ENCODE results near the gene TFAP2E. TPM values are rescaled to one million over a fixed set of nuclear protein-coding genes. Genes with fewer than 3 reads are reported as not detected.
A peak's percentile ranks its signal among the peaks of the same experiment; 100 is the strongest.

TFAP2E gene
- total RNA-seq, 4 donors from 2014 or later = 1.4 TPM; not detected in 3

DNA sequence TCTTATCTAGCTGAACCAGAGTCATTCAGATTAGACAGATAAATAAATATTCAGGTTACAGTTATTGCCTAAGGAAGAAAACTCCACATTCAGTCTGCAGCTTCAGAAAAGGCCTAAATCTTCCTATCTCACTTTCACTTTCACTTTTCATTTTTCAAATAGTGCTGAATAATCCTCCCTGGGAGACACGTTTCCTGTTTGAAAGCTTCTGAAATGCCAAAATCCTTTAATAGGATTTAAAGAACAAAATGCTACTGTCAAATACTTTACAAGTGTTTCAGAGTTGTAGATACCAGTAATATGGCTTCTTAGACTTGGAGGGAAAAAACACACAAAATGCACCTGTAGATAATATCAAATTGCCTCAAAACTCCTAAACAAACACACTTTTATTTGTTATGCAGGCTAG lies 64.3 kb downstream of the TFAP2E start:
- peak overlapping the region; percentile 37 to 65 (median 58) for H3K27ac ChIP-seq
- H3K9me3 ChIP-seq = no peaks in the 10 kb centered on the region
- H3K4me3 ChIP-seq = peak overlapping the region in 2 of 4 donors; percentile 40 to 42
- peaks cover 0 to 36% (median 0%) of the 10 kb centered on the region in 3 donors for H3K36me3 ChIP-seq
- H3K4me1 ChIP-seq = peaks cover 0 to 26% (median 11%) of the 10 kb centered on the region in 4 donors
- no peak for DNase-seq
- TF ChIP-seq, protein P1, sequence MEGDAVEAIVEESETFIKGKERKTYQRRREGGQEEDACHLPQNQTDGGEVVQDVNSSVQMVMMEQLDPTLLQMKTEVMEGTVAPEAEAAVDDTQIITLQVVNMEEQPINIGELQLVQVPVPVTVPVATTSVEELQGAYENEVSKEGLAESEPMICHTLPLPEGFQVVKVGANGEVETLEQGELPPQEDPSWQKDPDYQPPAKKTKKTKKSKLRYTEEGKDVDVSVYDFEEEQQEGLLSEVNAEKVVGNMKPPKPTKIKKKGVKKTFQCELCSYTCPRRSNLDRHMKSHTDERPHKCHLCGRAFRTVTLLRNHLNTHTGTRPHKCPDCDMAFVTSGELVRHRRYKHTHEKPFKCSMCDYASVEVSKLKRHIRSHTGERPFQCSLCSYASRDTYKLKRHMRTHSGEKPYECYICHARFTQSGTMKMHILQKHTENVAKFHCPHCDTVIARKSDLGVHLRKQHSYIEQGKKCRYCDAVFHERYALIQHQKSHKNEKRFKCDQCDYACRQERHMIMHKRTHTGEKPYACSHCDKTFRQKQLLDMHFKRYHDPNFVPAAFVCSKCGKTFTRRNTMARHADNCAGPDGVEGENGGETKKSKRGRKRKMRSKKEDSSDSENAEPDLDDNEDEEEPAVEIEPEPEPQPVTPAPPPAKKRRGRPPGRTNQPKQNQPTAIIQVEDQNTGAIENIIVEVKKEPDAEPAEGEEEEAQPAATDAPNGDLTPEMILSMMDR (IDR thresholded peaks at IDR 0.05) = no peak
- TF ChIP-seq POLR2A (IDR thresholded peaks at IDR 0.05) = no peak
- no peaks in the 10 kb centered on the region for H3K27me3 ChIP-seq

DNA sequence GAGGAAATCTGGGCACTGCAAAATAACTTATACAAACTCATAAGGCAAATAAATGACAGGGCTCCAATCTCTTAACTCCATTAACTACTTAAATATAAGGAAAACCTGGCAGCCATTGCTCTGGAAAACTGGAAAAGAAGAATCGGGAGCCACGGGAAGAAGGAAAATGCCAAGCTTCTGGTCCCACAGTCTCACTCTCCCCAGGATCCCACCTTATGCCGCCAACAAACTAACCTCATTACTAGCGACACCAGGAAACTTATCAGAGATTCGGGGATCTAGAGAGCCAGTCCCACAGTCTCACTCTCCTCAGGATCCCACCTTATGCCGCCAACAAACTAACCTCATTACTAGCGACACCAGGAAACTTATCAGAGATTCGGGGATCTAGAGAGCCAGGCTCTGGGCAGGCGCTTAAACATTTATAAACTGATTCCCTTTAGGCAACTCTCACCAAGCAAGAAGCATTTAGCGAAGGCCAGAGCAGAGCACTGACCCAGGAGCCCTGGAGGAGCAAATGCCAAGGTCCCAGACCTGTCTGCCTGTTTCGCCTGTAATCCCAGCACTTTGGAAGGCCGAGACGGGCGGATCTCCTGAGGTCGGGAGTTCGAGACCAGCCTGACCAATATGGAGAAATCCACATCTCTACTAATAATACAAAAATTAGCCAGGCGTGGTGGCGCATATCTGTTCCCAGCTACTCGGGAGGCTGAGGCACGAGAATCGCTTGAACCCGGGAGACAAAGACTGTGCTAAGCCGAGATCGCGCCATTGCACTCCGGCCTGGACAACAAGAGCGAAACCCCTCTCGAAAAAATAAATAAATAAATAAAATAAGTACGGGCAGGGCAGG lies 67.5 kb downstream of the TFAP2E start:
- TF ChIP-seq, protein P1 (IDR thresholded peaks at IDR 0.05) = no peak
- no peak for TF ChIP-seq POLR2A (IDR thresholded peaks at IDR 0.05)
- H3K36me3 ChIP-seq = peaks cover 0 to 4% (median 0%) of the 10 kb centered on the region in 3 donors
- H3K4me1 ChIP-seq = peaks cover 0 to 26% (median 11%) of the 10 kb centered on the region in 4 donors
- peak overlapping the region; percentile 65 to 98 (median 86) for H3K4me3 ChIP-seq
- peak overlapping the region; percentile 79 to 93 (median 88) for H3K27ac ChIP-seq
- no peak for DNase-seq
- H3K9me3 ChIP-seq = no peaks in the 10 kb centered on the region
- H3K27me3 ChIP-seq = no peaks in the 10 kb centered on the region

DNA sequence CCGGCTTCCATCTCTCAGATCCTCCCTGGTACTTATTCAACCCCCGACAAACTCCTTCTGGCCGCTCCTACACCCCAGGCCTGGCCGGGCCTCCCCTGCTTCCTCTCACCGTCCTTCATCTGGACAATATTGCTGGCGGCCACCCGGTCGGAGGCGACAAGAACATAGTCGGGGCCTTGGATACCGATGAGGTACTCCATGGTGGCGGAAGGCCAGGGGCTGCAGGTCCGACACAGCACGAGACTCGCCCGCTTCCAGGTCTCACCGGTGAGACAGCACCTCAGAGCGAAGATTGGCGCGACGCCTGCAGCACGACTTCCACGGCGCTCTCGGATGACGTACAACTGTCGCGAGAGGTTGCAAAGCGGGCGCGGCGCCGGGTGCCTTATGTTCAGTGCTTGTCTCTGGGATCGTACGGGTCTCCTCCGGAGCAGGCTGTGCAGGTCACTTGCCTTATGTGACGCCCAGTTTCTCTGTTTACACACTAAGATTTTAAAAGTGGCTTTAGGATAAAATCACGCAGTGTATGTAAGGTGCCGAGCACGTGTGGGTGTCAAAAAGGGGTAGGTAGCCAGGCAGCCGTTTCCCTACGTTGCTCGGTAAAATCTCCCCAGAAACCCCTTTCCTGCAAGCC lies 68.2 kb downstream of the TFAP2E start, which contains the start of gene PSMB2:
TSS of gene PSMB2 (minus strand) at position 294 of the 634 bp plus-strand sequence. CDS start at position 200, 94 bp downstream.
- peak; percentile 95 to 99 (median 99) for DNase-seq
- peaks cover 0 to 26% (median 11%) of the 10 kb centered on the region in 4 donors for H3K4me1 ChIP-seq
- TF ChIP-seq, protein P1 (IDR thresholded peaks at IDR 0.05) = no peak
- TF ChIP-seq POLR2A (IDR thresholded peaks at IDR 0.05) = peak; percentile 83 to 85

DNA sequence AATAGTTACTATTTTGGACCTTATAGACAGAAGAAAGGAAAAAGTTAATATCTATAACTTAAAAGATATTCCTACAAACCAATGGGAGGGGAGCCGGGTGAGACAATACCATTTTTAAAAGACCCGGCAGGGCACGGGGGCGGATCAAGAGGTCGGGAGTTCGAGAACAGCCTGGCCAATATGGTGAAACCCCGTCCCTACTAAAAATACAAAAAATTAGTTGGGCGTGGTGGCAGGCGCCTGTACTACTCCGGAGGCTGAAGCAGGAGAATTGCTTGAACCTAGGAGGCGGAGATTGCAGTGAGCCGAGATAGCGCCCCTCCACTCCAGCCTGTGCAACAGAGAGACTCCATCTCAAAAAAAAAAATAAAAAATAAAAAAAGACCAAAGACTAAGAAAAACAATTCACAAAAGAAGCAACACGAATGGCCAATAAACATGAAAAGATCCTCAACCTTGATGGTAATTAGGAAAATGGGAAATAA lies 69.4 kb downstream of the TFAP2E start:
- peak overlapping the region in 2 of 4 donors; percentile 79 to 93 for H3K27ac ChIP-seq
- no peak for DNase-seq
- peak overlapping the region; percentile 65 to 98 (median 86) for H3K4me3 ChIP-seq

More for the DNA sequence above, 68.2 kb downstream of the TFAP2E start, which contains the start of gene PSMB2:
- H3K36me3 ChIP-seq = no peaks in the 10 kb centered on the region
- peak within 1 kb of the TSS; percentile 65 to 98 (median 86) for H3K4me3 ChIP-seq
- H3K27me3 ChIP-seq = no peaks in the 10 kb centered on the region
- no peaks in the 10 kb centered on the region for H3K9me3 ChIP-seq
- H3K27ac ChIP-seq = peak within 1 kb of the TSS; percentile 79 to 93 (median 88)

DNA sequence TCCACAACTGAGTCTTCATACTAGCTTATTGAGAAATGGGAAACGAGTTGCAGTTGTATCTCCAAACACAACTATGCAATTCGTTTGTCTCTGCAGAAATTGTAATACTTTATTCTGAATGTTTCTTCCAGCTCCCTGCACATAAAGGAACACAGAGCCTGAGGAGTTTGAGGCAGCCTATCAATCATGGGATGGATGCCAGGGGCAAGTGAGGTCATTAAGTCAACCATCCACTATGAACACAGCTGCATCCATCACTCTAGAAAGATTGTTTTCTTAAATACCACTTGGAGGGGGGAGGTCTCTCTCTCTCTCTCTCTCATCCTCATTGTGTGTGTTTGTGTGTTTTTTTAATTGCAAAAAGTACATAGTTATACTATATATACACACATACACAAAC lies 71.1 kb downstream of the TFAP2E start:
- no peaks in the 10 kb centered on the region for H3K27me3 ChIP-seq
- no peaks in the 10 kb centered on the region for H3K36me3 ChIP-seq
- DNase-seq = no peak
- no peaks in the 10 kb centered on the region for H3K9me3 ChIP-seq
- H3K4me1 ChIP-seq = peaks cover 0 to 13% (median 6%) of the 10 kb centered on the region in 4 donors
- no peak overlapping the region for H3K27ac ChIP-seq
- TF ChIP-seq, protein P1 (IDR thresholded peaks at IDR 0.05) = no peak
- no peak for TF ChIP-seq POLR2A (IDR thresholded peaks at IDR 0.05)
- no peak overlapping the region for H3K4me3 ChIP-seq

More for the DNA sequence above, 69.4 kb downstream of the TFAP2E start:
- peaks cover 0 to 21% (median 11%) of the 10 kb centered on the region in 4 donors for H3K4me1 ChIP-seq
- no peaks in the 10 kb centered on the region for H3K36me3 ChIP-seq
- H3K27me3 ChIP-seq = no peaks in the 10 kb centered on the region
- TF ChIP-seq POLR2A (IDR thresholded peaks at IDR 0.05) = no peak
- TF ChIP-seq, protein P1 (IDR thresholded peaks at IDR 0.05) = no peak
- H3K9me3 ChIP-seq = no peaks in the 10 kb centered on the region
